Neural progenitor cell (in vitro differentiated cells): ENCODE data around the gene VIP.
A peak's percentile ranks its signal among the peaks of the same experiment; 100 is the strongest.

ENCODE experiments used
- EZH2 ChIP-seq: fragments of 200-600 bp; sonication (generic); IDR thresholded peaks from 2 replicates; pipeline ENCODE4 v1.6.1; 2017; ENCODE audit warnings: antibody characterized with exemption, mild to moderate bottlenecking, moderate library complexity
- EZH2phosphoT487 ChIP-seq: fragments of 200-600 bp; sonication (generic); IDR thresholded peaks from 2 replicates; pipeline ENCODE4 v1.6.1; 2017; ENCODE audit warnings: antibody characterized with exemption
- TF ChIP-seq, protein P1 (sequence below): fragments of 200-600 bp; sonication (generic); IDR thresholded peaks from 2 replicates; pipeline ENCODE4 v1.5.1; 2017; ENCODE audit warnings: antibody characterized with exemption, mild to moderate bottlenecking

DNA sequence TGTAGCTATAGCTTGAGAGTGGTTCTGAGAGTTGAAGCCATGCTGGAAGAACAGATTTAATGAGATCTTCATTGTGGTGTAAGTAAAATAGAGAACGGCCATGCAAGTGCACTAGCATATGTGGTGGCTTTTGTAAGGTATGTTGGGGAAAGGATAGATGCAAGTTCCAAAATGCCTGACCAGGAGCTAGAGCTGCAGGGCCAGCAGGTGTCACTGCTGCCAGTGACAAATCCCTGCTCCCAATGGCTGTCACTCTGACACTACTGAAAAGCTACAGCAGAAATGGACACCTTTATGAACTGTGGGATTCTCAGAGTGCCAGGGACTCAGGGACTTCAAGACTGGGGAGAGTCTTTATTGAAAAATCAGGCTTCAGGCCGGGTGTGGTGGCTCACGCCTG is 23.1 kb upstream of the VIP start:
- TF ChIP-seq, protein P1, sequence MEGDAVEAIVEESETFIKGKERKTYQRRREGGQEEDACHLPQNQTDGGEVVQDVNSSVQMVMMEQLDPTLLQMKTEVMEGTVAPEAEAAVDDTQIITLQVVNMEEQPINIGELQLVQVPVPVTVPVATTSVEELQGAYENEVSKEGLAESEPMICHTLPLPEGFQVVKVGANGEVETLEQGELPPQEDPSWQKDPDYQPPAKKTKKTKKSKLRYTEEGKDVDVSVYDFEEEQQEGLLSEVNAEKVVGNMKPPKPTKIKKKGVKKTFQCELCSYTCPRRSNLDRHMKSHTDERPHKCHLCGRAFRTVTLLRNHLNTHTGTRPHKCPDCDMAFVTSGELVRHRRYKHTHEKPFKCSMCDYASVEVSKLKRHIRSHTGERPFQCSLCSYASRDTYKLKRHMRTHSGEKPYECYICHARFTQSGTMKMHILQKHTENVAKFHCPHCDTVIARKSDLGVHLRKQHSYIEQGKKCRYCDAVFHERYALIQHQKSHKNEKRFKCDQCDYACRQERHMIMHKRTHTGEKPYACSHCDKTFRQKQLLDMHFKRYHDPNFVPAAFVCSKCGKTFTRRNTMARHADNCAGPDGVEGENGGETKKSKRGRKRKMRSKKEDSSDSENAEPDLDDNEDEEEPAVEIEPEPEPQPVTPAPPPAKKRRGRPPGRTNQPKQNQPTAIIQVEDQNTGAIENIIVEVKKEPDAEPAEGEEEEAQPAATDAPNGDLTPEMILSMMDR, result peak; percentile 51
- no peak for TF ChIP-seq EZH2phosphoT487
- TF ChIP-seq EZH2, result no peak
